Kidney (tissue), 14 donors: Measurements from ENCODE around the gene PSMB11. TPM values are rescaled to one million over a fixed set of nuclear protein-coding genes. Genes with fewer than 3 reads are reported as not detected.

Experiments
- DNase-seq, 5 donors: peaks; one replicate each; pipeline ENCODE4 v3.0.0-alpha.2; 2013 to 2020
- FAIRE-seq: peaks from 2 replicates; lab custom pipeline; 2012; peaks lifted over from hg19 to GRCh38; lab: Jason Lieb, UNC
- H3K27ac ChIP-seq, 2 donors: one replicate each; pipeline ENCODE4 v1.7.0; 2013; ENCODE audit warnings: low read depth in 2 of 2, low read length in 2 of 2, inconsistent platforms in 1 of 2
- H3K27me3 ChIP-seq: one replicate; pipeline ENCODE4 v1.7.1; 2013; ENCODE audit warnings: low read length, inconsistent platforms; ENCODE audit not compliant: control insufficient read depth, insufficient read depth
- H3K36me3 ChIP-seq, 3 donors: one replicate each; pipeline versions ENCODE4 v1.7.0 to v1.7.1; 2013; ENCODE audit warnings: low read length in 3 of 3, control low read depth in 1 of 3, inconsistent platforms in 1 of 3; ENCODE audit not compliant: insufficient read depth in 3 of 3, control insufficient read depth in 2 of 3
- H3K4me1 ChIP-seq, 3 donors: one replicate each; pipeline versions ENCODE4 v1.7.0 to v1.7.1; 2013; ENCODE audit warnings: low read length in 3 of 3, inconsistent platforms in 1 of 3, low read depth in 1 of 3; ENCODE audit not compliant: control insufficient read depth in 2 of 3, insufficient read depth in 2 of 3
- H3K4me3 ChIP-seq, 3 donors: one replicate each; pipeline versions ENCODE4 v1.7.0 to v1.8.1; 2013; ENCODE audit warnings: low read length in 3 of 3, control low read depth in 1 of 3, inconsistent platforms in 1 of 3
- H3K9ac ChIP-seq, 3 donors: one replicate each; pipeline versions ENCODE4 v1.7.0 to v1.7.1; 2013; ENCODE audit warnings: low read length in 3 of 3, control low read depth in 1 of 3, inconsistent platforms in 1 of 3
- H3K9me3 ChIP-seq, 3 donors: one replicate each; pipeline versions ENCODE4 v1.7.0 to v1.7.1; 2013; ENCODE audit warnings: low read length in 3 of 3, control low read depth in 1 of 3, inconsistent platforms in 1 of 3; ENCODE audit not compliant: control insufficient read depth in 2 of 3, insufficient read depth in 1 of 3
- CTCF ChIP-seq: IDR thresholded peaks from 3 replicates; pipeline ENCODE4 v1.5.1; 2012; ENCODE audit warnings: mild to moderate bottlenecking, moderate library complexity, borderline replicate concordance; ENCODE audit not compliant: insufficient read depth; ENCODE audit errors: extremely low read depth
- intact Hi-C: fragments of 100-400 bp; cut with DNase I; formaldehyde crosslinking; loops from one replicate; pipeline ENCODE4 v1.11.1; 2022
- polyA plus RNA-seq: library from polyadenylated mRNA; stranded (reverse); fragments of 350-450 nt; fragmentation: Illumina TruSeq; extraction: RNeasy Lipid Tissue Mini Kit (QIAGEN cat#74804); gene quantifications from one replicate; pipeline ENCODE4 v1.2.3, GENCODE V29; 2014; ENCODE audit warnings: low read depth, low replicate concordance; ENCODE audit not compliant: insufficient read depth
- total RNA-seq: library from RNA; stranded (reverse); fragmentation: NEBNext Ultra II Directional; extraction: Animal tissue kit (Norgen Biotek cat#: 25700); gene quantifications from one replicate; pipeline ENCODE4 v1.2.1, GENCODE V29; 2021
- donor health status: control.
- donor health status: control.
- donor health status: control.
- donor health status: control.
- donor health status: control.
- donor health status: DM: yes; HTN: yes; CAD: no.
- donor health status: Normal renal cell carcinoma (clear cell type).

The PSMB11 gene
- total and polyA plus RNA-seq, 2 donors from 2014 or later, result not detected

- no peak for TF ChIP-seq CTCF
- H3K27ac ChIP-seq, result no peak overlapping the region
- H3K36me3 ChIP-seq, result no peaks in the 10 kb centered on the region
- H3K4me3 ChIP-seq, result no peak overlapping the region
- peaks cover 0 to 8% (median 4%) of the 10 kb centered on the region in 3 donors for H3K4me1 ChIP-seq
- no peaks in the 10 kb centered on the region for H3K27me3 ChIP-seq
- H3K9me3 ChIP-seq, result no peaks in the 10 kb centered on the region
- intact Hi-C loops, result no loop called here
- DNase-seq, result no peak
- H3K9ac ChIP-seq, result no peak overlapping the region
- FAIRE-seq, result no peak
Observed at GRCh38 chr14:23052671-23053070, 10.7 kb downstream of the PSMB11 start.

GRCh38 chr14:23053426-23053825, 11.4 kb downstream of the PSMB11 start:
- Histone ChIP-seq H3K4me1 (peaks cover 0 to 8% (median 4%) of the 10 kb centered on the region in 3 donors), H3K27ac (no peak overlapping the region), H3K27me3 (no peaks in the 10 kb centered on the region), H3K9ac (no peak overlapping the region), H3K36me3 (no peaks in the 10 kb centered on the region), H3K4me3 (no peak overlapping the region), H3K9me3 (no peaks in the 10 kb centered on the region)
- TF ChIP-seq CTCF, result no peak
- FAIRE-seq, result no peak
- no peak for DNase-seq
- intact Hi-C loops, result no loop called here

GRCh38 chr14:23054000-23054811, 12.2 kb downstream of the PSMB11 start:
- intact Hi-C loops, result no loop called here
- Histone ChIP-seq H3K27me3 (no peaks in the 10 kb centered on the region), H3K9ac (no peak overlapping the region), H3K9me3 (no peaks in the 10 kb centered on the region), H3K27ac (no peak overlapping the region), H3K4me1 (peaks cover 0 to 8% (median 4%) of the 10 kb centered on the region in 3 donors), H3K4me3 (no peak overlapping the region), H3K36me3 (peaks cover 0 to 6% (median 5%) of the 10 kb centered on the region in 3 donors)
- DNase-seq, result peak in 3 of 5 donors; percentile 54 to 60 (median 56)
- no peak for FAIRE-seq
- TF ChIP-seq CTCF, result peak; percentile 18
